NCI-H748 (cell line): Measurements from ENCODE around the gene MND1.

ENCODE experiments used
- DNase-seq: peaks from one replicate; lab custom pipeline; 2025; ENCODE audit not compliant: unreplicated experiment; lab: John Stamatoyannopoulos, UW

MND1 gene

GRCh38 chr4:153346031-153346430 is 1.5 kb downstream of the MND1 start:
- peak; percentile 6 for DNase-seq

GRCh38 chr4:153346563-153346962 is 2.1 kb downstream of the MND1 start:
- DNase-seq, result no peak

- DNase-seq, result no peak
These were observed 2.6 kb downstream of the MND1 start for GRCh38 chr4:153347117-153347516.

- no peak for DNase-seq
These were observed 3.5 kb downstream of the MND1 start for GRCh38 chr4:153348006-153348405.

GRCh38 chr4:153349206-153349805 is 4.8 kb downstream of the MND1 start:
- DNase-seq, result no peak

DNA sequence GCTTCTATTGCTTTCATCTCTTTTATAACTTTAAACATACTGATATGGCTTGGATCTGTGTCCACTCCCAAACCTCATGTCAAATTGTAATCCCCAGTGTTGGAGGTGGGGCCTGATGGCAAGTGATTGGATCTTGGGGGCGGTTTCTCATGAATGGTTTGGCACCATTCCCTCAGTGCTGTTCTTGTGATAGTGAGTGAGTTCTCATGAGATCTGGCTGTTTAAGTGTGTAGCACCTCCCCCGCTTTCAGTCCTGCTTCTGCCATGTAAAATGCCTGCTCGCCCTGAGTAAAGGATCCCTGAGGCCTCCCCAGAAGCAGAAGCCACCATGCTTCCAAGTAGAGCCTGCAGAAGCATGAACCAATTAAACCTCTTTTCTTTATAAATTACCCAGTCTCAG is 17.7 kb downstream of the MND1 start:
- DNase-seq, result no peak

DNA sequence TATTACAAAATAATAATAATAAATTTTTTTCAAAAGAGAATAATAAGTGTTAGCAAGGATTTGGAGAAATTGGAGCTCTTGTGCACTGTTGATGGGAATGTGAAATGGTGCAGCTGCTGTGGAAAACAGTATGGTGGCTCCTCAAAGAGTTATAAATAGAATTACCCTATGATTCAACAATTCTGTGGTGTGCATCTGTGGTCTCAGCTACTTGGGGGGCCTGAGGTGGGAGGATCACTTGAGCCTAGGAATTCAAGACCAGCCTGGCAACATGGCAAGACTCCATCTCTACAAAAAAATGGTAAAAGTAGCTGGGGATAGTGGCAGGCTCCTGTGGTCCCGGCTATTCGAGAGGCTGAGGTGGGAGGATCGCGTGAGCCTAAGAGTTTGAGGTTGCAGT is 19.6 kb downstream of the MND1 start:
- no peak for DNase-seq

- no peak for DNase-seq
These were observed 20.5 kb downstream of the MND1 start for GRCh38 chr4:153365003-153365402.

DNA sequence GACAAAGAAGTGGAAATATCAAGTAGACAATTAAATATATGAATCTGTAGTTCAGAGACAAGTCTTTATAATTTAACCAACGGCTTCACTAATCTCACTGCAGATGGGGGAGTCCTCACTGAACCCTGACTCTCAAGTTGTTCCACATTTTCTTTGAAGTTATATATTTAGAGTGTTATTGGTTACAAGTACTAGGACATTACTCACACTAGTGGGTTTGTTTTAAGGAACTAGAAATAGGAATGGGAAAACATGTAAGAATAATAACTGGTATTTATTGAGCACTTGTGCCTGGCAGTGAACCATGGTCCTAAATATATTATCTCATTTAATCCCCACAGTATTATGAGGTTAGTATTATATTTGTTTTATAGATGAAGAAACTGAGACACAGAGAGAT is 22.0 kb downstream of the MND1 start:
- no peak for DNase-seq

- DNase-seq, result no peak
These were observed 22.6 kb downstream of the MND1 start for GRCh38 chr4:153367092-153367491.

GRCh38 chr4:153369021-153369420 is 24.5 kb downstream of the MND1 start:
- no peak for DNase-seq

DNA sequence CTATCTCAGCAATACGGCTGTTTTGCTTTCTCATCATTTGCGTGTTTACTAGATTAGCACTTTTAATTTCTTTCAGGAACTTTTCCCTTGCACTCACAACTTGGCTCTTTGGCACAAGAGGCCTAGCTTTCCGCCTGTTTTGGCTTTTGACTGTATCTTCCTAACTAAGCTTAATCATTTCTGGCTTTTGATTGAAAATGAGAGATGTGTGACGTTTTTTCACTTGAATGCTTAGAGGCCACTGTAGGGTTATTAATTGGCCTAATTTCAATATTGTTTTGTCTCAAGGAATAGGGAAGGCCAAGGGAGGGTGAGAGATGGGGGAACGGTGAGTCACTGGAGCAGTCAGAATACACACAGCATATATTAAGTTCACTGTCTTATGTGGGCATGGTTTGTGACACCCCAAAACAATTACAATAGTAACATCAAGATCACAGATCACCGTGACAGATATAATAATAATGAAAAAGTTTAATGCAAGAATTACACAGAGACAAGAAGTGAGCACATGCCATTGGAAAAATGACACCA is 27.3 kb downstream of the MND1 start:
- DNase-seq, result no peak

DNA sequence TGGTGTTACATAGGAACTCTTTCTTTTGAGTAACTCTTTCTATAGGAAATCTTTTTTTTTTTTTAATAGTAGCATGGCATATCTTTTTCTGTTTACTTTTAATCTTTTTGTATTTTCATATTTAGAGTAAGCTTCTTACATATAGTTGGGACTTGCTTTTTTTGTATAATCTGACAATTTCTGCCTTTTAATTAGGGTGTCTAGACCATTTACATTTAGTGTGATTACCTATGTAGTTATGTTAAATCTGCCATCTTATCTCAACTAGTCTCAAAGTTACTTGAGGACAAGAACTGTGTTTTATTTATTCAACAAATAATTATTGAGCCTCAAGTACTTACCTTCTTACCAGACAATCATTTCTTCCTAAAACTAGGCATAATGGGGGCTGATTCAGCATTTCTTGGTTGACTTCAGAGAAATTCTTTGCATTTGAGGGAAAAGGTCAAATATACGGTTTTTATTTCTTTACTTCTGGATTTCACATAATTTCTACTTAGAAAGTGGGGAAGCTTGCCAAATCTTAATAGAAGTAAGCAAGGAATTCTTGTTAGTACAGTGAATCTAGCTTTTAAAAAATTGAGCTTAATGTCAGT is 28.6 kb downstream of the MND1 start:
- DNase-seq, result no peak

GRCh38 chr4:153374442-153374841 is 30.0 kb downstream of the MND1 start:
- no peak for DNase-seq

- DNase-seq, result no peak
These were observed 30.8 kb downstream of the MND1 start for GRCh38 chr4:153375303-153375702.

DNA sequence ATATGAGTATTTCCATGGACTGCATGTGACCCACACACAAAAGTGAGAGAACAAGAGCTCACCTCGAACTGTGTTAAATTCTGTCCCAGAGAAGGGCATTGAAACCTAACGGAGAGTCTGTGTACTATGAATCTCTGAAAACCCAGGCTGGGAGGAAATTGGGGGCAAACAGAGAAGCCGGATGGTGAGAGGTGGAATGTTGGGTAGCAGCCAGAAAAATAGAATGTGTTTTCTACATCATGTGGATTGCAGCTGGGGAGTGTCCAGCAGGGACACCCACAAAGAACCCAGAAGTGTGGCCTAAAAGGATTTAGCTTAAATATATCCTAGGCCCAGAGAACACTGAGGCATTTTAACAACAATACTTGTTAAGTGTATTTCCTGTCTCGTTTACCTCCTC is 38.6 kb downstream of the MND1 start:
- no peak for DNase-seq

GRCh38 chr4:153384160-153384559 is 39.7 kb downstream of the MND1 start:
- DNase-seq, result no peak

DNA sequence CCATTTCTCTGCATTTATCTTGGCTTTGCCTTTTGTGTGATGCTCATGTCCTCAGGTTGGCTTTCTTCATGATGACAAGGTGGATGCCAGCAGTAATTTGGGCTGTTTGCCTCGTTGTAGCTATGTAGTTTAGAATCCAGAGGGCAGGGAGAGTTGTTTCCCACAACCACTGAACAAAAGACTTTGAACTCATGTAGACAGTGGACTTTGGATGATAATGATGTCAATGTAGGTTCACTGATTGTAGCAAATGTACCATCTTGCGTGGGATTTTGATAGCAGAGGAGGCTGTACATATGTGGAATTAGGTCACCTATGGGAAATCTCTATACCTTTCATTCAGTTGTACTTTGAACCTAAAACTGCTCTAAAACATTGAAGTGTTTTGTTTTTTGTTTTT is 41.3 kb downstream of the MND1 start:
- no peak for DNase-seq

GRCh38 chr4:153387981-153388380 is 43.5 kb downstream of the MND1 start:
- no peak for DNase-seq

DNA sequence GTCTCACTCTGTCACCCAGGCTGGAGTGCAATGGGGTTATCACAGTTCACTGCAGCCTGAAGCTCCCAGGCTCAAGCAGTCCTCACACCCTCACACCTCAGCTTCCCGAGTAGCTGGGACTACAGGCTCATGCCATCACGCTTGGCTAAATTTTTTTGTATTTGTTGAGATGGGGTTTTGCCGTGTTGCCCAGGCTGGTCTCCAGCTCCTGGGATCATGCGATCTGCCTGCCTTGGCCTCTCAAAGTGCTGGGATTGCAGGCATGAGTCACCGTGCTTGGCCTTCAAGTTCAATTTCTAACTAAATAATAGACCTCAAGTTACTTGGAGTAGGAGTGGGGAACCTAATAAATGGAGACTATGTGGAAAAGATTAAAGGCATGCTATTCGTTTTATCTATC is 48.9 kb downstream of the MND1 start:
- DNase-seq, result no peak

GRCh38 chr4:153394945-153395344 is 50.5 kb downstream of the MND1 start:
- DNase-seq, result no peak

GRCh38 chr4:153398713-153399112 is 54.2 kb downstream of the MND1 start:
- DNase-seq, result no peak

GRCh38 chr4:153399358-153399757 is 54.9 kb downstream of the MND1 start:
- DNase-seq, result no peak
